ENCODE measurements around the gene CAB39L. TPM values are rescaled to one million over a fixed set of nuclear protein-coding genes. Genes with fewer than 3 reads are reported as not detected.
A peak's percentile ranks its signal among the peaks of the same experiment; 100 is the strongest.

CAB39L gene
- total and polyA plus RNA-seq, 2 of the 13 experiments (the other 11 are each of a cell fraction or from before 2014, with no cell fraction given), result 3.1 to 6.1 TPM

- no peak for TF ChIP-seq PRDM15 (CRISPR knock-in tag; IDR thresholded peaks at IDR 0.05)
- no peak for TF ChIP-seq NPAS2 (CRISPR knock-in tag; IDR thresholded peaks at IDR 0.05; ENCODE audit: borderline replicate concordance)
- peak; percentile 57; the same call in 1 of the 2 replicates for TF ChIP-seq PAXIP1 (CRISPR knock-in tag; conservative IDR thresholded peaks at IDR 0.05)
- no peak for TF ChIP-seq TEAD2 (CRISPR knock-in tag; IDR thresholded peaks at IDR 0.05)
- TF ChIP-seq CBX1 (IDR thresholded peaks at IDR 0.05; ENCODE audit: low read depth), result peak; percentile 53
- peak; percentile 65 for TF ChIP-seq MAX (IDR thresholded peaks at IDR 0.05)
- no peak for TF ChIP-seq ARNT (IDR thresholded peaks at IDR 0.05)
- no peak for TF ChIP-seq ZC3H13 (CRISPR knock-in tag; IDR thresholded peaks at IDR 0.05)
- peak; percentile 64; the same call in 1 of the 2 replicates for TF ChIP-seq REL (CRISPR knock-in tag; conservative IDR thresholded peaks at IDR 0.05)
- no peak for TF ChIP-seq ADNP (CRISPR knock-in tag; IDR thresholded peaks at IDR 0.05)
- TF ChIP-seq YEATS4 (CRISPR knock-in tag; IDR thresholded peaks at IDR 0.05; ENCODE audit: borderline replicate concordance), result no peak
- TF ChIP-seq ESRRA (CRISPR knock-in tag; IDR thresholded peaks at IDR 0.05; ENCODE audit: low read depth), result no peak
- TF ChIP-seq KMT2B (CRISPR knock-in tag; IDR thresholded peaks at IDR 0.05), result peak; percentile 94
- TF ChIP-seq TRAFD1 (CRISPR knock-in tag; IDR thresholded peaks at IDR 0.05; ENCODE audit: borderline replicate concordance), result no peak
- peak; percentile 61 for TF ChIP-seq ZBTB26 (CRISPR knock-in tag; IDR thresholded peaks at IDR 0.05; ENCODE audit: borderline replicate concordance)
These were observed at the start of gene CAB39L, which contains the start of gene SETDB2 (continued) for GRCh38 chr13:49443704-49444523.

Data from HepG2 (cell line).